ENCODE data around the gene MIER1.

Gene MIER1

GRCh38 chr1:66982561-66983260 lies 57.9 kb downstream of the MIER1 start:
- DNase-seq: no peak
- in situ Hi-C loops (cut with MboI; ENCODE audit: low pct_unique_long_range_greater_than_20kb, low sequenced_read_pairs): loop anchor here (25.0 kb wide), 1 partner anchor 220 kb away; the partner anchor contains the start of gene DYNLT5

DNA sequence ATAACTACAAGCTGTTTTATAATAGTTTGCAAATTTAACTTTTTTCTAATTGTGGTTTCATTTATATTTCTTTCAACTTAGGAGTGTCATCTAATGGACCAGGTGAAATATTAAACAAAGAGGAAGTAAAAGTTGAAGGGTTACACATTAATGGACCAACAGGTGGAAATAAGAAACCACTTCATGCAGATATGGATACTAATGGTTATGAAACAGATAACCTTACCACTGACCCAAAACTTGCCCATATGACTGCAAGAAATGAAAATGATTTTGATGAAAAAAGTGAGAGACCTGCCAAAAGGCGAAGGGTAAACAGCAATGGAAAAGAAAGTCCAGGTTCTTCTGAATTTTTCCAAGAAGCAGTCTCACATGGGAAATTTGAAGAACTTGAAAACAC lies 59.7 kb downstream of the MIER1 start:
- in situ Hi-C loops (cut with MboI; ENCODE audit: low pct_unique_long_range_greater_than_20kb, low sequenced_read_pairs): loop anchor here (25.0 kb wide), 1 partner anchor 222 kb away; the partner anchor contains the start of gene DYNLT5

GRCh38 chr1:66985835-66986234 lies 61.0 kb downstream of the MIER1 start:
- in situ Hi-C loops (cut with MboI; ENCODE audit: low pct_unique_long_range_greater_than_20kb, low sequenced_read_pairs): loop anchor here (25.0 kb wide), 1 partner anchor 224 kb away; the partner anchor contains the start of gene DYNLT5
- no peak for DNase-seq

More for the DNA sequence above, 59.7 kb downstream of the MIER1 start:
- DNase-seq: no peak

- in situ Hi-C loops (cut with MboI; ENCODE audit: low pct_unique_long_range_greater_than_20kb, low sequenced_read_pairs): loop anchor here (25.0 kb wide), 1 partner anchor 231 kb away; the partner anchor contains the start of gene DYNLT5
- no peak for DNase-seq
Measured at GRCh38 chr1:66993076-66993475, 68.3 kb downstream of the MIER1 start.

DNA sequence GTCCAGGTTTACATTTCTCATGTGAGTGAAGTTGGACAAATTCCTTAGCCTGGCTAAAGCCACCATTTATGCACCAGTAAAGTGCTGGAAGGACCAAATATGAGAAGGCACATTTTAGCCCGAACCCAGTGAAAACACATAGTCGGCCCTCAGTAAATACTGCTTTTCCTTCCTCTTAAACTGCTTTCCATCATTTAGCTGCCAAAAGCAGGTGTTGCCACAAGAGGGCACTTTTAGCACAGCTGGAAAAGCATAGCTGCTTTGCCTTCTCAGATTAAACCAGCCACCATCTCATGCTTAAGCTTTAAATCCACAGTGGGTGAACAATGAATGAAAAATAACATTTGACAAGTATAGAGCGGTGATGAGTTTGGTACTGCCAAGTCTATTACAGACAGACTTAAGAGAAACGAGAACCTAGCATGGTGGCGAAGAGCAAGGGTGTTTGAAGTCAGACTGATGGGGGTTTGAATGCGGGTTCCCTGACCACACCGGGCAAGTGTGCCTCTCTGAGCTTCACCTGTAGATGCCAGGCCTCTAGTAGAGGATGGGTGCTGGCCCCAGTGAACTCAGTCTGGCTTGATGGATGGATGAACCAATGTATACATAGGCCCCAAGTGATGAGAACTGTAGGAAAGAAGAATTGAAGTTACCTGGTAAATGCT lies 71.4 kb downstream of the MIER1 start:
- in situ Hi-C loops (cut with MboI; ENCODE audit: low pct_unique_long_range_greater_than_20kb, low sequenced_read_pairs): loop anchor here (25.0 kb wide), 1 partner anchor 234 kb away; the partner anchor contains the start of gene DYNLT5
- DNase-seq: peak; percentile 85

DNA sequence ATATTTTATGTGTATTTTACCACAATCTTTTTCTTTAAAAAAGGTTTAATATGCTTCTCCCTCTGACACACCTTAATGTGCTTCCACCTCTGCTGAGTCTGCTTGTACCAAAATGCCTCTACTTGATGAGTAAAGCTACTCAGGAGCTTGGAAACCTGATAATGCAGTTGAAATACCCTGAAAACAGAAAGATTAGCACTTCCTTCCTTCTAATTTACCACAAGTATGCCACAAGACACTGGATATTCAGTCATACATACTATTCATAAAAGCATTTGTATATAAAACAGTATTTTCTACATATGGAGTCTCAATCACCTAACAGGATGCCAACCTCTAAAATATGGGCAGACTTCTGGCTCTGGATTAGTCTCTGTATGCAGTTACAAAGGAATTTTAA lies 74.2 kb downstream of the MIER1 start:
- in situ Hi-C loops (cut with MboI; ENCODE audit: low pct_unique_long_range_greater_than_20kb, low sequenced_read_pairs): loop anchor here (25.0 kb wide), 1 partner anchor 237 kb away; the partner anchor contains the start of gene DYNLT5
- DNase-seq: peak; percentile 38

- peak; percentile 65 for DNase-seq
- in situ Hi-C loops (cut with MboI; ENCODE audit: low pct_unique_long_range_greater_than_20kb, low sequenced_read_pairs): loop anchor here (25.0 kb wide), 2 partner anchors 137 to 238 kb away; partner anchors contain the start of genes C1orf141 and DYNLT5
Measured at GRCh38 chr1:66999640-67000400, 75.0 kb downstream of the MIER1 start.

- peak; percentile 44 for DNase-seq
- in situ Hi-C loops (cut with MboI; ENCODE audit: low pct_unique_long_range_greater_than_20kb, low sequenced_read_pairs): loop anchor here (25.0 kb wide), 1 partner anchor 135 kb away; the partner anchor contains the start of gene C1orf141
Measured at GRCh38 chr1:67001682-67002425, 77.1 kb downstream of the MIER1 start.

GRCh38 chr1:67004176-67004575 lies 79.4 kb downstream of the MIER1 start:
- in situ Hi-C loops (cut with MboI; ENCODE audit: low pct_unique_long_range_greater_than_20kb, low sequenced_read_pairs): loop anchor here (25.0 kb wide), 1 partner anchor 133 kb away; the partner anchor contains the start of gene C1orf141
- no peak for DNase-seq

DNA sequence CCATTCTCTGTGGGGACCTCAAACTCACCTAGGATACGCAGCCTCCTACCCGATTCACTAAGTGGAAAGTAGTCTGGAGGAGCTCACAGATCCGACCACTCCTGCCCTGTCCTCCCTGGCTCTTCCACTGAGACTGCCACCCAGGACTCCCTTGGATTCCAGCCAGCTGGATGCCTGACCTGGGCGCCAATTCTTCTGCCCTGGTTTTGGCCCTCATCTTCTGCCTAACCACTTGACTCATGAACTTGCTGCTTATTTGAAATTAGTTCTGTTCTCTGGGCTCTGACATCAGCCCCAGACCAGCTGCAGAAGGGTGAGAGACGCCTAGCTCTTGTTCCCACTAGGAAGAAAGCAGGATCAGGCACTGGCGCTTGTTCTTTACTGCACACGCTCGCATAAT lies 80.3 kb downstream of the MIER1 start:
- no peak for DNase-seq
- in situ Hi-C loops (cut with MboI; ENCODE audit: low pct_unique_long_range_greater_than_20kb, low sequenced_read_pairs): loop anchor here (25.0 kb wide), 1 partner anchor 132 kb away; the partner anchor contains the start of gene C1orf141

- in situ Hi-C loops (cut with MboI; ENCODE audit: low pct_unique_long_range_greater_than_20kb, low sequenced_read_pairs): loop anchor here (25.0 kb wide), 1 partner anchor 128 kb away; the partner anchor contains the start of gene C1orf141
- no peak for DNase-seq
Measured at GRCh38 chr1:67009792-67010191, 85.0 kb downstream of the MIER1 start.

DNA sequence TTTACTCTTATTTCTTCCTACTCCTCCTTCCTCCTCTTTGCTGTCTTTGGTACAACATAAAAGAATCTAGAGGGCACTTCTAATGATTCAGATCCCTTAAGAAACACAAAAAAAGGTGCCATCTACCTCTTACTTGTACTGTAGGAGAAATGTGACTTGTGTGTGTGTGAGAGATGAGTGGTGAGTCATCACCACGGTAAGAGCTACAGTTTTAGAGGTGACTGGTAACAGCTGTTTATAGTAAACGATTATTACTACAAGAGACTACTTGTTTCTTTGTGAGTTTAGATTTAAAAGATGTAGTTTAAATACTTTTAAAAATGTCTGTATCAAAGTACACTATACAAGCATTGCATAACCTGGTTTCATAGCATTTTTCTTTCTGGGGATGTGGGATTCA lies 88.8 kb downstream of the MIER1 start:
- in situ Hi-C loops (cut with MboI; ENCODE audit: low pct_unique_long_range_greater_than_20kb, low sequenced_read_pairs): loop anchor here (25.0 kb wide), 1 partner anchor 124 kb away; the partner anchor contains the start of gene C1orf141
- DNase-seq: no peak

GRCh38 chr1:67018574-67018973 lies 93.8 kb downstream of the MIER1 start:
- in situ Hi-C loops (cut with MboI; ENCODE audit: low pct_unique_long_range_greater_than_20kb, low sequenced_read_pairs): loop anchor here (25.0 kb wide), 1 partner anchor 119 kb away; the partner anchor contains the start of gene C1orf141

GRCh38 chr1:67019121-67019520 lies 94.3 kb downstream of the MIER1 start:
- in situ Hi-C loops (cut with MboI; ENCODE audit: low pct_unique_long_range_greater_than_20kb, low sequenced_read_pairs): loop anchor here (25.0 kb wide), 1 partner anchor 118 kb away; the partner anchor contains the start of gene C1orf141
- no peak for DNase-seq

More at GRCh38 chr1:67018574-67018973, 93.8 kb downstream of the MIER1 start:
- no peak for DNase-seq

DNA sequence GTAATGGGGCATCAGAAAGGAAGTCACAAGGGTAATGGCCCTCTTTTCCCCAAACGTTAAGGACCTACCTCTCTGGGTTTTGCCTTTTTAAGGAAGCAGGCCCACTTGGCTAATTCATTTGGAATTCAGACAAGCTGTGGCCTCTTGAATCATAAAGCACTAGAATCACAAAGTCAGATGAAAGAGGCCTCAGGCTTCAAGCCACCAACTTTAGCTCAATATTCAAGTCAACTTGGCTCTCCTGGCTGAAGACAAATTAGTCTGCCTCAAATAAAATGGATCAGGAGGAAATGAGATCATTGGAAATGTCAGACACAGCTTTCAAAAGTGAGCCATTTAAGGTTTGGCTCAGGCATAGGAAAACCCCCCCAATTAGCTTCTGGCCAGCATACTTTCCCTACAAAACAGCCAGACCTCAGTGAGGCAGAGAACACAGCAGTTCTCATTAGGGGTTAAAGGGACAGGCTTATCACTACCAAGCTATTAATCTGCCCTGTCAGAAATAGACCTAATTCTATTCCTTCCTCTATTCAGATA lies 94.9 kb downstream of the MIER1 start:
- no peak for DNase-seq
- in situ Hi-C loops (cut with MboI; ENCODE audit: low pct_unique_long_range_greater_than_20kb, low sequenced_read_pairs): loop anchor here (25.0 kb wide), 1 partner anchor 118 kb away; the partner anchor contains the start of gene C1orf141

DNA sequence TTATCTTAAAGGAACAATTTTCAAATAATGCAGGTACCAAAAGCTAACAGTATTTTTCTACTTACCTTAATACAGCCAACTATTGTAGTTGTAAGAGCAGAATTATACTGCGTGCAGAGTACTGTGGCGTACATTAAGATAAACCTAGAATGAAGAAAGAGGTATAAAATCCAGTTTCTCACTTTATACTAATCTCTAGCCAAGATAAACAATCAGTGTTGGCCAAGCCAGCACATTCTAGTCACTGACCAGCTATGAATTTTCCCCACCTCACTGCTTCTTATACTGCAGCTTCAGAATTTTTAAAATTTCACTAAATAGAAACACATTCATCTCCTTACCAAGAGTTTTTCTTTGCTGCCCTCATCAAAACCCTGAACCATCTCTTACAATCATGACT lies 95.5 kb downstream of the MIER1 start:
- DNase-seq: no peak
- in situ Hi-C loops (cut with MboI; ENCODE audit: low pct_unique_long_range_greater_than_20kb, low sequenced_read_pairs): loop anchor here (25.0 kb wide), 1 partner anchor 117 kb away; the partner anchor contains the start of gene C1orf141

- in situ Hi-C loops (cut with MboI; ENCODE audit: low pct_unique_long_range_greater_than_20kb, low sequenced_read_pairs): loop anchor here (25.0 kb wide), 1 partner anchor 117 kb away; the partner anchor contains the start of gene C1orf141
- no peak for DNase-seq
Measured at GRCh38 chr1:67020765-67021164, 96.0 kb downstream of the MIER1 start.

- no peak for DNase-seq
- in situ Hi-C loops (cut with MboI; ENCODE audit: low pct_unique_long_range_greater_than_20kb, low sequenced_read_pairs): no loop called here
Measured at GRCh38 chr1:67029472-67029871, 104.7 kb downstream of the MIER1 start.

Measured in KBM-7 (cell line).